Transverse colon (tissue), 4 donors: ENCODE measurements around the gene AIF1L. TPM values are rescaled to one million over a fixed set of nuclear protein-coding genes. Genes with fewer than 3 reads are reported as not detected.
"Not testable (repeated sequence)": the region's sequence is repeated elsewhere in the genome, so short reads cannot be mapped to it uniquely, and the experiment has no call there.

Experiments
- DNase-seq: peaks from one replicate; pipeline ENCODE4 v3.0.0-alpha.2; 2019
- H3K27ac ChIP-seq, 4 donors: fragments of 200-600 bp; sonication (generic); 2 replicates each; pipeline ENCODE4 v1.5.1; 2016 to 2018; ENCODE audit warnings: inconsistent platforms in 4 of 4
- H3K27me3 ChIP-seq: fragments of 200-600 bp; sonication (generic); 2 replicates; pipeline ENCODE4 v1.5.1; 2017; ENCODE audit warnings: inconsistent platforms
- H3K36me3 ChIP-seq, 4 donors: fragments of 200-600 bp; sonication (generic); 2 replicates each; pipeline ENCODE4 v1.5.1; 2017 to 2019; ENCODE audit warnings: inconsistent platforms in 4 of 4
- H3K4me1 ChIP-seq, 4 donors: fragments of 200-600 bp; sonication (generic); 2 replicates each; pipeline ENCODE4 v1.5.1; 2017 to 2020; ENCODE audit warnings: inconsistent platforms in 4 of 4
- H3K4me3 ChIP-seq, 4 donors: fragments of 200-600 bp; sonication (generic); 1 replicate in 1 of 4; 2 replicates in 3 of 4; pipeline versions ENCODE4 v1.5.1 to v1.6.1; 2017 to 2019; ENCODE audit warnings: inconsistent platforms in 4 of 4
- H3K9me3 ChIP-seq, 2 donors: fragments of 200-600 bp; sonication (generic); 2 replicates each; pipeline ENCODE4 v1.5.1; 2017 to 2019; ENCODE audit warnings: inconsistent platforms in 2 of 2
- EP300 ChIP-seq: sonication (generic); formaldehyde crosslinking; IDR thresholded peaks from one replicate; pipeline ENCODE4 v1.6.1; 2017; ENCODE audit warnings: antibody characterized with exemption, low read depth
- POLR2A ChIP-seq: fragments of 450-650 bp; IDR thresholded peaks from one replicate; pipeline ENCODE4 v1.6.1; 2016; ENCODE audit warnings: antibody characterized with exemption, mild to moderate bottlenecking, moderate library complexity
- POLR2AphosphoS5 ChIP-seq, 3 donors: sonication (generic); formaldehyde crosslinking; IDR thresholded peaks; one replicate each; pipeline ENCODE4 v1.6.1; 2016; ENCODE audit warnings: antibody characterized with exemption in 3 of 3
- WGBS, 2 donors: methylation state at CpG; one replicate each; pipeline ENCODE4 v1.1.5; 2018; ENCODE audit warnings: low coverage in 1 of 2; 5-methylcytosine and 5-hydroxymethylcytosine counted together
- in situ Hi-C, 4 donors: fragments of 200-750 bp; cut with MboI; loops; one replicate each; pipeline versions ENCODE4 v1.15.0 to v1.15.1; 2017; ENCODE audit warnings: low sequenced_read_pairs in 3 of 4, low pct_ligation_motif_present in 1 of 4, low pct_unique_long_range_greater_than_20kb in 1 of 4
- intact Hi-C: fragments of 100-400 bp; cut with DNase I; formaldehyde crosslinking; loops from one replicate; pipeline ENCODE4 v1.15.1; 2023; ENCODE audit warnings: low total_unique reads
- total RNA-seq, 4 donors: library from RNA; depleted of rRNA; stranded (reverse); fragments of >200 nt; gene quantifications; one replicate each; pipeline ENCODE4 v1.1.0, GENCODE V29; 2016
- TF ChIP-seq, protein P1 (sequence below), 5 experiments: fragments of 200-600 bp in 3 of 5; fragments of 450-650 bp in 2 of 5; sonication (generic) in 3 of 5; IDR thresholded peaks; 1 replicate in 2 of 5; 2 replicates in 3 of 5; pipeline ENCODE4 v1.5.1; 2016 to 2017; ENCODE audit warnings: antibody characterized with exemption in 5 of 5, inconsistent platforms in 3 of 5, mild to moderate bottlenecking in 2 of 5, moderate library complexity in 1 of 5

The AIF1L gene
- total RNA-seq, 4 donors from 2014 or later = 0.75 to 4.4 (median 1.7) TPM

DNA sequence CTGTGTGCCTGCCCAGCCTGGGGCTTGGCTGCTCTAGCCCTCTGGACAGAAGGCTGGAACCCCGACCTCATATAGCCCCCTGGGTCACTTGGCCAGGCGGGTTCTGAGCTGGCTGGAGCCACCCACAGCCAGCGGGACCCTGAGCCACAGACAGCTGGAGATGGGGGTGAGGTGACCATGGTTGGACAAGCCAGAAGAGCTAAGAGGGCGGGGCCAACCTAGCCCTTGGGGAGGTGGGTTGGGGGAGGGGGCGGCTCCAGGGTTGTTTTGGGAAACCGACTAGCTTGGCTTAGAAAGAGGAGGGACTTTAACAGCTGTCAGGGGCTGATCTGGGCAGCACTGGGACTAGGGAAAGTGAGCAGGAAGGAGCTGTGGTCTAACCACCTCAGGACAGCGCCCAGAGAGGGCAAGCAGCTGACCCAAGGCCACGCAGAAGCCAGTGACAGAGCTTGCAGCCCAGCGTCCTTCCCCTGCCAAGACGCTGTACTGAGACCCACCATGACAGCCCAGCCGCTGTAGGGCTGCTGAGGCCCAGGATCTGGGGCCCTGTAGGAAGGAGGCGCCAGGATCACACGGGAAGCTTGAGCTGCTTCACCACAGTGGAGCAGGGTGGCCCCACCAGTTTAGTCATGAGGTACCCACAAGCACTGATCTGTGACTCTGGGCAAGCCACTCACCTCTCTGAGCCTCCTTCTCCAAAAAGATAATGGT lies 2.2 kb downstream of the AIF1L start:
- no peaks in the 10 kb centered on the region for H3K9me3 ChIP-seq
- no peak for DNase-seq
- H3K27me3 ChIP-seq = peaks cover 45% of the 10 kb centered on the region
- WGBS, 2 donors = 71% methylated on average over 8 of the region's 13 CpGs; no CpG with 5 or more reads in 1 of the 2 donors
- TF ChIP-seq POLR2AphosphoS5 (IDR thresholded peaks at IDR 0.05) (no peak), EP300 (no peak), POLR2A (no peak)
- TF ChIP-seq, protein P1, sequence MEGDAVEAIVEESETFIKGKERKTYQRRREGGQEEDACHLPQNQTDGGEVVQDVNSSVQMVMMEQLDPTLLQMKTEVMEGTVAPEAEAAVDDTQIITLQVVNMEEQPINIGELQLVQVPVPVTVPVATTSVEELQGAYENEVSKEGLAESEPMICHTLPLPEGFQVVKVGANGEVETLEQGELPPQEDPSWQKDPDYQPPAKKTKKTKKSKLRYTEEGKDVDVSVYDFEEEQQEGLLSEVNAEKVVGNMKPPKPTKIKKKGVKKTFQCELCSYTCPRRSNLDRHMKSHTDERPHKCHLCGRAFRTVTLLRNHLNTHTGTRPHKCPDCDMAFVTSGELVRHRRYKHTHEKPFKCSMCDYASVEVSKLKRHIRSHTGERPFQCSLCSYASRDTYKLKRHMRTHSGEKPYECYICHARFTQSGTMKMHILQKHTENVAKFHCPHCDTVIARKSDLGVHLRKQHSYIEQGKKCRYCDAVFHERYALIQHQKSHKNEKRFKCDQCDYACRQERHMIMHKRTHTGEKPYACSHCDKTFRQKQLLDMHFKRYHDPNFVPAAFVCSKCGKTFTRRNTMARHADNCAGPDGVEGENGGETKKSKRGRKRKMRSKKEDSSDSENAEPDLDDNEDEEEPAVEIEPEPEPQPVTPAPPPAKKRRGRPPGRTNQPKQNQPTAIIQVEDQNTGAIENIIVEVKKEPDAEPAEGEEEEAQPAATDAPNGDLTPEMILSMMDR (IDR thresholded peaks at IDR 0.05) = no peak
- H3K27ac ChIP-seq = no peak overlapping the region
- H3K4me1 ChIP-seq = peaks cover 0 to 16% (median 10%) of the 10 kb centered on the region in 4 donors
- intact Hi-C loops = no loop called here
- no peak overlapping the region for H3K4me3 ChIP-seq
- in situ Hi-C loops = no loop called here
- H3K36me3 ChIP-seq = no peaks in the 10 kb centered on the region

DNA sequence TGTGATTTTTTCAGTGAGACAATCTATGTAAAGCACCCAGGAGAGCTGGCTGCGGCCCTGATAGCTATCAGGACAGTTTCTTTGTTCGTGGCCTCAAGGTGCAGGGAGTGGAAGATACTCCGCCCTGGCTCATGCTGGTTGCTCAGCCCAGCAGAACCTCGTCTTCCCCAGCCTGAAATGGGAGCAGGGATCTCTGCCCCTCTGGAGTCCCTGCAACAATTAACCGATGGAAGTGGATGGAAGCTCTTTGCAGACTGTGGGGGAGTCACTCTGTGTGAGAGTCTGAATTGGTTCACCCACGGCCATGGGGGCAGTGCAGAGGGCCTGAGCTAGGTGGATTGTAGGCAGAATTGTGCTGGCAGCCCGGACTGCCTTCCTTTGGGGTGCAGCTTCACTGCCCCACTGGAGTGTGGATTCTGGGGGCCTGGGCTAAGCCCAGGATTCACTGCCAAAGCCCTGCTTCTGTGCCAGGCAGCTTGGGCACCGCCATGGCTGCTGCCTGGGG lies 2.8 kb downstream of the AIF1L start:
- no peak for DNase-seq
- Histone ChIP-seq H3K36me3 (no peaks in the 10 kb centered on the region), H3K4me3 (no peak overlapping the region), H3K4me1 (peaks cover 0 to 16% (median 10%) of the 10 kb centered on the region in 4 donors), H3K27ac (no peak overlapping the region), H3K27me3 (peaks cover 40% of the 10 kb centered on the region), H3K9me3 (no peaks in the 10 kb centered on the region)
- intact Hi-C loops (no loop called here), in situ Hi-C loops (no loop called here)
- TF ChIP-seq EP300 (no peak), POLR2A (no peak), POLR2AphosphoS5 (IDR thresholded peaks at IDR 0.05) (no peak)
- TF ChIP-seq, protein P1 (IDR thresholded peaks at IDR 0.05) = no peak
- 83% methylated on average over 8 of the region's 8 CpGs; no CpG with 5 or more reads in 1 of the 2 donors for WGBS, 2 donors

DNA sequence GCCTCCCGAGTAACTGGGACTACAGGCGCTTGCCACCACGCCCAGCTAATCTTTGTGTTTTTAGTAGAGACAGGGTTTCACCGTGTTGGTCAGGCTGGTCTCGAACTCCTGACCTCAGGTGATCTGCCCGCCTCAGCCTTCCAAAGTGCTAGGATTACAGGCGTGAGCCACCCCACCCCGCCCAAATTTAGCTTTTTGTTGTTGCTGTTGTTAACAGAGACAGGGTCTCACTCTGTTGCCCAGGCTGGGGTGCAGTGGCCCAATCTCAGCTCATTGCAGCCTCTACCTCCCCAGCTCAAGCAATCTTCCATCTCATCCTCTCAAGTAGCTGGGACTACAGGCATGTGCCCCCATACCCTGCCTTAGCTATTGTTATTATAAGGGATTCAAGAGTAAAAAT lies 3.5 kb downstream of the AIF1L start:
- intact Hi-C loops = not testable (repeated sequence)

DNA sequence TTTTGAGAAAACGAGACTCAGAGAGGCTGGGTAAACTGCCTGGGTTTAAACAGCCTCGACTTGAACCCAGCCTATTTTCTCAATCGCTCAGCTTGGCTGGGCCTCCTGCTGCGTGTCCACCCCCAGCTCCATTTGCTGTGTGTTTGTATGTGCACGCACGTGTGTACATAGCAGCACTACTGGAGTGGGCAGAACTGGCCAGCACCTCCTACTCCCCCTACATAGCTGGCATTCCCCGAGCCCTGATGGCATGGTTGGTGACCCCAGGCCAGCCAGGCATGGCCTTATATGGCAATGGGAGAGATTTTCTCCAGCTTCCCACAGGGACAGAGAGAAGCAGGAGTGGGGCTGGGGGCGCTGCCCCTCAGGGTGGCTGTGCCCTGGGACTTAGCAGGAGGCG lies 4.1 kb downstream of the AIF1L start:
- Histone ChIP-seq H3K27me3 (peaks cover 27% of the 10 kb centered on the region), H3K36me3 (no peaks in the 10 kb centered on the region), H3K4me3 (no peak overlapping the region), H3K4me1 (peaks cover 0 to 16% (median 10%) of the 10 kb centered on the region in 4 donors), H3K27ac (no peak overlapping the region), H3K9me3 (no peaks in the 10 kb centered on the region)
- TF ChIP-seq EP300 (no peak), POLR2AphosphoS5 (IDR thresholded peaks at IDR 0.05) (no peak), POLR2A (no peak)
- TF ChIP-seq, protein P1 (IDR thresholded peaks at IDR 0.05) = no peak
- intact Hi-C loops (no loop called here), in situ Hi-C loops (no loop called here)
- DNase-seq = no peak
- 85 to 100% methylated on average over 1 to 9 of the region's 9 CpGs for WGBS, 2 donors

More for the DNA sequence above, 3.5 kb downstream of the AIF1L start:
- H3K9me3 ChIP-seq, DNase-seq, H3K27ac ChIP-seq, H3K4me3 ChIP-seq, H3K36me3 ChIP-seq, in situ Hi-C loops: not testable (repeated sequence)
- H3K27me3 ChIP-seq = peaks cover 33% of the 10 kb centered on the region
- WGBS, 2 donors = 95 to 100% methylated on average over 1 to 8 of the region's 8 CpGs
- H3K4me1 ChIP-seq = peaks cover 0 to 16% (median 10%) of the 10 kb centered on the region in 4 donors
